ENCODE data around the gene TMEM245.

Gene TMEM245

DNA sequence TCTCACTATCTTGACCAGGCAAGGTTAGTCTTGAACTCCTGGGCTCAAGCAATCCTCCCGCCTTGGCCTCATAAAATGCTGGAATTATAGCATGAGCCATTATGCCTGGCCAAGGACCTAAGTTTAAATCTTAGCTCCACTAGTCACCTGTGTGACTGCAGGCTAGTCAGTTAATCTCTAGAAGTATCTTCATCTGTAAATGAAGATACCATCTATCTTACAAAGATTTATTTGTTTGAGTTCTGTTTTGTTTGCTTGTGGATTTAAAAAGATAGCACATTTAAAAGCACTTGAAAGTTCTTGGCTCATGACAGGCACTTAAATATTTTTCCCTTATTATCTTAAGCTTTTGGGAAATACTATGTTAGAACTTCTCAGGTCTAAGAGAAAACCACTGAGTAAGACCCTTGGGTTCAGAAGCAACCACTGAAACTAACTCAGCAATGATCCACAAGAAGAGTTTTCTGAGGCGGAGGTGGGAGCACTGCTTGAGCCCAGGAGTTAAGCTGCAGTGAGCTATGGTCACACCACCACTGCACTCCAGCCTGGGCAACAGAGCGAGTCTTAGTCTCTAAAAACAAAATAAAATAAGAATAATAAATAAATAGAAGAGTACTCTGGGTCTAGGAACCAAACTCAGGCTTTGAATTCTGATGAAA, 19.1 kb downstream of the TMEM245 start:
- DNase-seq, result no peak

DNA sequence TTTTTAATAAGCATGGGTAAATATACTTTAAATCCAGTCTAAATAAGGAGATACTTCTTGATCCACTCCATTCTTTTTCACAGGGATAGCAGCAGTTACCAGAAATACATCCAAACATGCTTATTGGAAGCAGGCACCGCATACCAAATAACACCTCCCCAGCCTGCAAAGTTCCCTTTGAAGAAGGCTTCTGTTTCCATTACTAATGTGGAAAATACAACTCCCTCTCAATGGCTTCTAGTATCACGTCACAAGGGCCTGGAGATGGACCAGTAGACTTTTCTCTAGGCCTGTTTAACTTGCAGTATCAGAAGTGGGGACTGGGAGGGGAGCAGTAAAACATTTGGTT, 20.8 kb downstream of the TMEM245 start:
- no peak for DNase-seq

DNA sequence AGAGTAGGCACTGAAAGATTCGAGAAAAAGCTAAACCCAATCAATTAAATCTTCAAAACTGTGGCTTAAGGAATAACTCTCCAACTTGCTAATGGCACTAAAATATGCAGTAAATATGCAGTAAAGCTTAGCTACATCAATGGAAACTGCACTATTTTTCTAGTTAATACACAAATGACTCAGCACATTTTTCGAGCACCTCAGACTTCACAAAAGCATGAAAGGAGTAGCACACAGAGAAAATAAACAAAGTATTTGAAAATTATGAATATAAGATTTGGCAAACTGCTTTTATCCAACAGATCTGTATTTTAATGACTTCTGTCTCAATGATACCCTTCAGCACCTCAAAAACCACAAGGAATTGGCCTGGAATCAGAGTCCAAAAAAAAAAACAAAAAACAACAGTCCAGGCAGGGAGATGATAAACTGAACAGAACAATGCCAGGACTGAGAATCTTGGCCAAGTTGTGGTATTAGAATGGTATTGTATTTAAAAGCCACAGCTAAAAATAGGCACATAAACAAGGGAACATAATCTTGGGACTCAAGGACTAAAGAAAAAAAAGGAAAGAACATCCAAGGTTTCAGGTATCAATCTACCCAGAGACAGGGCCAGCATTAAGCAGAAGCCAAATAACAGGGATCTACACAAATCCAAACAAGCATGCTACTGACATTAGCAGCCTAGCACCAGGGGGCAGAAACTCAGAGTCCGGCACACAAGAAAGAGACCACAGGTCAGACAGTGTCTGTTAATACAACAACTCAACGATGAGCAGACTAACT, 21.4 kb downstream of the TMEM245 start:
- no peak for DNase-seq

DNA sequence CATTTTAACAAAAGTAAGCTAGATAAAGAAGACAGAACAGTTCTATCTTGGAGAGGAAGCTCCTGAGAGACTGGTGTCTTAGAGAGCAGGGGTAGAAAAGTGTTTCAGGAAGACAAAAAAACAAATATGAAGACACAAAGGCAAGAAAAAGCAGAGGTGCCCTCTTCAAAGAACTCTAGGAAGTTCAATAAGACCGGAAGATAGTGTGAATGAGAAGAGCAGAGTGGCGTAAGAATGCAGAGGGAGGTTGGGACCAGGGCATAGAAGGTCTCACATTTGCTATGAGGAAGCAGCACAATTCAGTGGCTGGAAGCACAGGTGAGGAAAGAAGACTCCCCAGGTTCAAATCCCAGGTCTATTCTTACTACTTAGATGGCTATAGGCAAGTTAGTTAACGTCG, 22.6 kb downstream of the TMEM245 start:
- no peak for DNase-seq

DNA sequence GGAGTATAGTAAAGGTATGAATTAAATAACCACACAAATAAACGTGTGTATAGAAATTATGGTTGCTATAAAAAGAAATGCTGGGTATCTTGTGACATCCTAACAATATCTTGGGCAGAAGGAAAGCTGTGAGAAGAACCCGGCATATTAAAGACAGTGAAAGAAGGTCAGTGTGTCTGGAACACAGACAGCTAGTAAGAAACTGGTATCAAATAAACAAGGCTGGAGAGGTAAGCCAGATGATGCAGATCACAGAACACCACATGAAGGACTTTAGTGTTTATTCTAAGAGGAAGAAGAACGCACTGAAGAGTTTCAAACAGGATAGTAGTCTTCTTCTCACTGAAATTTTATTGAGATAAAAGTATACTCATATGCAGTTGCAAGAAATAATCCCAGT, 24.4 kb downstream of the TMEM245 start:
- no peak for DNase-seq

DNA sequence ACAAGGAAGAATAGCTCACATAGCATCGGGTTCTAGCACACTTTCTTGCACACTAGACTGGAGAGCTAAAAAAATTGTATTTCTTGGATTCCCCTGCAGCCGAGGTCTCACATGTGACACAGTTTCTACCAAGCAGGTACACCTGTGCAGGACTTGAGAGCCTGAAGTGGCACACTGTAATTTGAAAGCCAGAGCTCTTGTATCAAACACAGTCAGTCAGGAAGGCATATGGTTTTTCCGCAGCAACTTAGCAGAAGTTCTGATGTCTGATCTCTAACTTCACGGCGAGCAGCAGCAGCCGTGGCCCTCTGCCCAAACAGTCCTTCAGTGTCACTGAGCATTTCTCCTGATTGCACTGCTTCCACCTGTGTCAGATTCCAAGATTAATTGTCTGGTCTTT, 25.5 kb downstream of the TMEM245 start:
- no peak for DNase-seq

DNA sequence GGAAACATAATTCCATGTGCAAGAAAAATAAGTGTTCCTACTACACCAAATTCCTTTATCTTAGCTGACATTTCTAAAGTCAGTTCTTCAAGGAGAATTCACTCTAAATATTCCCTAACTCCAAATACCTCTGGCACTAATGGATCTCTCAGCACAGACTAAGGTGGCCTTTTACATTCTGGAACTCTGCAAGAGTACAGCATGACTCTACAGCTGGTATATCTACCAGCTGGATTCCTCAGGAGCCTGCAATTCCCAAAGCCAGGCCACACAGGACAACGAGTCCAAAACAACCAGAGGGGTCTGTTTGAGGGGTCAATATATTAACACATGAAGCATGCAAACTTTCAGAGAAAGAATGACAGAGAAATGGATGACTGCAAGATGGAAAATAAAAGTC, 27.2 kb downstream of the TMEM245 start:
- DNase-seq, result no peak

DNA sequence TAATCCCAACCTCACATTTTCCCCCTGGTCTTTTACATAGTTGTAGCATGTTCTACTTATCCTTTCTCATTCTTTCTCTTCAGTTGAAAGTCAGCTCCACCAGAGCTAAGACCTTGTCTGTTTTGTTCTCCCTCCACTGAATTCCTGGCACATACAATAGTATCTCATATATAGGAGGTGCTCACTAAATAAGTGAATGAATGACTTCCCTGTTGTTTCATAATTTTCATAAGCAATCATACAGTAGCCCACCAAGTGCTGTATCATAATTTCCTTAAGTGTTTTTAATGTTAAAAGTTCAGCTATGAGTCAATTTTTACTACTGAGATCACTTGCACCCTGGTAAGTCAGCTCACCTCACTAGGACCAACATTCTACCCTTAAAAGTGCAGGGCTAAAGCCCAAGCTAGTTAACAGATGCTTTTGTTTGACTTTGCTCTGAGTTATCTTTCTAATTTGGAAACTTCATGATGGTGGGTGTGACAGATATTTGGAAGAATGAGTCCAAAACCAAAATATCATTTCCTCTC, 27.6 kb downstream of the TMEM245 start:
- DNase-seq, result no peak

DNA sequence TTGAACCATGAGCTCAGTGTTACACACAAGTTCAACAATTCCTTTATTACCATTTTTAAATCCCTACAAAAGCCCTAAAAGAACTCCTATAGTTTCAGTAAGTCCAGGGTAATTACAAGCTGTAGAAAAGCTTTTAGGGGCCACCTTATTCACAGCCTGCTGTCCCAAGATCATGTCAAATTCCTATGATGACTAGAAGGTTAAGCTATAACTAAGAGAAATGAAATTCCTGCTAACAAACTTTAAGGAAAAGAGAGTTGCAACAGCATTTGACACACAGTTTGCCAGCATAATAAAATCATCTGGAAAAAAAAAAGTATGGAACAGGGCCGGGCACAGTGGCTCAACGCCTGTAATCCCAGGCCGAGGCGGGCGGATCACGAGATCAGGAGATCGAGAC, 31.5 kb downstream of the TMEM245 start:
- no peak for DNase-seq

DNA sequence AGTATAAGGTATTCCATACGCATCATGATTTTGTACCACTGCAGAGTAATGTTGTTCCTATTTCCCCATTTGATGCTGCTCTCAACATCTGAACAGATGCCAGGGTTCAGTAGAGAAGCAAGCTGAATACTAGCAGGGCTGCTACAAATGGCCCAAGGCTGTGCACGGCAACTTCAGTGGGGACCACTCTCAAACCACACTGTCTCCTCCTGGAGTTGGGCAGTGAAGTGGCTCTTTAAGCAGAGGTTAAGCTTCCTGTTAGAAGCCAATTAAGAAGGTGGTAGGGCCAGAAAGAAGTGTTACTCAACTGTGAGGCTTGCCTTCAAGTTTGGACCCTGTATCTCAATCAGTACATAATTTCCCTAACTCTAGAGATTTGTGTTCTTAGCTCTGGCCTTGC, 32.0 kb downstream of the TMEM245 start:
- no peak for DNase-seq

DNA sequence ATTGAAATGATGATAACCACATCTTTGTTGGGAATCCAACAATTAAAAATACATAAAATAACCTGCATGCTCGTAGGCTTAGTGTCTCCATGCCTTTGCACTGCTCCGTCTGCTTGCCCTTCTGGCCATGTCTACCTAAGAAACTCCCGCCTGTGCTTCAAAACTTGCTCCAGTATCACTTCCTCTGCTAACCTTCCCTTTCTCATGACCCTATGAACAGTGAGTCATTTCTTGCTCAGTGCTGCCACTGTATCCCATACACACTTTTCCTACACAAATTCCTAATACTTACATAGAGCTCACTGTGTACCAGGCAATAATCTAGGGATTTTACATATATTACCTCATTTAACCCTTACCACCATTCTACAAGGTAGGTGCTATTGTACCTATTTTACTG, 33.5 kb downstream of the TMEM245 start:
- no peak for DNase-seq

DNA sequence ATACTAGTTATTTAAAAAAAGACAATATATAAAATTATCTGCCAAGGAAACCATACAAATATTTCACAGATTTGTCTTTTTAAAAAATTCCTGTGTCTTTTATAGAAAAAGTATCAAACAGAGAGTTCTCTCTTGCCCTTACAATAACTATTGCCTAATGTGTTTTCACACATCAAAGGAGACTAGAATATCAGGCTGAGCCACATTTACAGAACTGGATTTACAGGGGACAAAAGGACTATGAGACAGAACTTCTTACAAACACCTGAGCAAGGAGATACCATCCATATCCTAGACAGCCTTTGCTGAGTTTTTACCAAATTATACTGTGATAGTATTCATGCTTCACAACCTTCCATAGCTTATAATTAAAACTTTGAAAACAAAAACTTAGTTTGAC, 34.2 kb downstream of the TMEM245 start:
- DNase-seq, result no peak

DNA sequence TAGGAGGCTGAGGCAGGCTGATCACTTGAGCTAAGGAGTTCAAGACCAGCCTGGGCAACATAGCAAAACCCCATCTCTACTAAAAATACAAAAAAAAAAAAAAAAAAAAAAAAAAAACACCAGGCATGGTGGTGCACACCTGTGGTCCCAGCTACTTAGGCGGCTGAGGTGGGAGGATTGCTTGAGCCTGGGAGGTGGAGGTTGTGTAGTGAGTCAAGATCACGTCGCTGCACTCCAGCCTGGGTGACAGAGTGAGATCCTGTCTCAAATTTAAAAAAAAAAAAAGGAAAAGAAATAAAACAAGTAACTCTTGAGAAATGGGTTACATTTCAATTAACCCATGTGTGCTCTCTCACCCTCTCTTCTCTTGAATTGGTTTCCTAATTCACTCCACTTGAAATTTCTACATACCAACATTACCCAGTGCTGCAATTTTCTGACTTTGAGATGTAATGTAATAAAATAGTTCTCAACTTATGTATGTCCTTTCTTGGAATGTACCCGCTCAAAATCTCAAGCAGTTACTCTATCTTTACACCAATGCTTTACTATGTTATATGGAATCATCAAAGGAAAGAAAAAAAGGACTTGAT, 35.8 kb downstream of the TMEM245 start:
- no peak for DNase-seq

DNA sequence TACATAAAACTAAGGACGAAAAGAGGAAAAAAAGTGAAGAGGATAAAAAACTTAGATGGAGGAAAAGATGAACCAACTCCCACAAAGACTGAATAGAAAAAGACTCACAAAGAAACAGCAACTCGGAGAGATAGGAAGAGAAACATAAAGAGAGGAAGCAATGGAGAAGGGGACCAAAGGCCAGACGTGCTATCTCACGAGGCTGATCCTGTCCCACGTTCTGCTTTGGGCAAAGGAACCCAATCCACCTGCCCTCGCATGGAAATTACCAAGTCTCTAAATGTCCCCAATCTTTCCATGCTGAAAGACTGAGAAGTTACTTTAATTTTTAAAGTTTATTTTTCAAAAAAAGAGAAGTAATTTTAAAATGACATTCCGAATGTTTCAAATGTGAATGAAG, 36.6 kb downstream of the TMEM245 start:
- DNase-seq, result no peak

DNA sequence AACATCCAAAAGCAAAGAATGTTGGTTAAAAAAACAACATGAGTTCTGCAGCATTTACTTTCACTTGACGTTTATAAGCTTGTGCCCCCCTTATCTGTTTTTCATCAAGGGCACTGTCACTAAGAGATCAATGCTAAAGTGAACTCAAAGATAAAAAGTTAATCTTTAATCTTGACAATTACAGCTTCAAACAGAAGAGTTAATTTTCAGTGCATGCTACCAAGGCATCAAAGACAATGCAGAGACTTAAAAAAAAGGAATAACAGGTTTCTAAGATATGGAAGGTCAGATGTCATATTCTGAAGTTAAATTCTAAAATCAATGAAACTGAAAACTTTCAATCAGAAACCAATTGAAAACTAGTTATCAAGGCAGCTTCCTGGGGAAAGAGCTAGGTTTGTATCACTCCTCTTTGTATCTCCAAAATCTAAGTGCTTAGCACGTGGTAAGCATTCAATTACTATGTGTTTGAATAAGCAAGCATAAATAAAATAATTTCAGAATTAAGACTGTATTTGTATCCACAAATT, 37.6 kb downstream of the TMEM245 start:
- no peak for DNase-seq

DNA sequence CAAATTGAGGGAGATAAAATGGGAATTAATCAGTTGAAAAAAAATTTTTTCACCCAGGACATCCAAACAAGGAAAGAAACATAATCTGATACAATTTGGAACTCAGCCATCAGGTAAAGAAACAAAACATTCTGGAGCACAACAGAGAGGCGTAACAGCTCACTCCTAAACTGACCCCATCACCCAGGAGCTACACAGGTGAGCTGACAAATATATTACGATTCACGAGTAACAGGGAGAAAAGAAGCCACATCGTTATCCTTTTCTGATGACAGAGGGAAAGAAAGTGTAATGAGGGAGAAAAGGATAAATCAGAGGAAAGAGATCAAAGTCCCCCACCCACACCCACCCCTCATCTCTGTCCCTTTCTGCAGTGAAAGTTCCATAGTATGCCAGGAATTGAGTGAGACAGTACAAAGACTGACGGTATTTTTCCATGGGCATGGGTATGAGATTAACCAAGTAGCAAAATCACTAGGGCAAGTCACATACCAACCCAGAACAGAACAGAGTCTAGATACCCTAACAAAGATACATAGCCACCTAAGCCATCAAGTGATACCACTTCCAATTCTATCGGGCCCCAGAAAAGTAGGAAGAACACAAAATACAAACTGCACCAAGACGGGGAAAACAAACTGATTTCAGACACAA, 45.4 kb downstream of the TMEM245 start:
- no peak for DNase-seq

DNA sequence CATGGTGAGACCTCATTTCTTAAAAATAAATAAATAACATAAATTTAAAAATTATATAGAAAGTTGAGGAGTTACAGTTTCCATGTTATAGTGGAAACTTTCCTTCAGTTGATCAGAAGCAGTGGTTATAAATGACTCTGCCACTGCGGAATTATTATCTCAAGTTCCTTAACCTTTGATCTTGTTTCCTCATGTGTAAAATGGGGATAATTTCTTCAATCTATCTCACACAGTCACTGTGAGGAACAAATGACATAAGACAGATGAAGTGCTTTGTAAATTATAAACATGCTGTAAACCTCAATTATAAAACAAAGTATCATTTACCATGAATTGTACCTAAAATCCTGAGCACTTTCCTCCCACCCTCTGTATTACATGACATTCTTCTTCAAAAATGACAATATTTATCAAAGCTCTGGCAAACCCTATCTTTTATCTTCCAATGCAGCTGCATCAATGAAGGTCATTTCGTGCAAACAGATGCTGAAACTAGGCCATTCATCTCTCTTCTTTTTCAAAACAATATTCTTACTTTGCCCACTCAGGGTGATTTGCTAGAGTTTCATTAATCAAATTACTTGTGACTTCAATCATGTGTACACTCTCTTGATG, 46.8 kb downstream of the TMEM245 start:
- no peak for DNase-seq

DNA sequence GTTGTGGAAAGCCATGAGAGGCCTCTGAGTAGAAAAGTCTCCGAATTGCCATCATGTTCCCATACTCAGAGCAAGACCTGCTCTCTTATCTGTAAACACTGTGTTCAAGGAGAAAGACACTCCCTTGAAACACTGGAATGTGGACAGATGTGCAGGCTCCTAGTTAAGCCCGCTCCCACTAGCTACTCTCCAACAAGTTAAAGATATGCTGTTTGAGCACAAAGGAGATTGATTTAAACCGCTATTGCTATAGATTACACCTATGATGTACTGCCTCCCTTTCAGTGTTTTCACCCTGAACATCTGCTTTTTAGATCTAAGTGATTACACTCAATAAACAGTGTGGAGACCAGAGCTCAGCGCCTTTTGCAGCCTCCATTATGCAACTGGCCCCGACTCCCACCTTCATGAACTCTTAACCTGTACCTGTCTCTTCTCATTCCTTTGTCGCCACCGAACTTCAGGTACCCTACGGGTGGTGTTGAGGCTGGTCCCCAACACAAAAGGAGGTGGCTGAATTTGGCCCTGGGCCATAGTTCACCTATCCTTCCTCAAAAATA, 47.5 kb downstream of the TMEM245 start:
- DNase-seq, result no peak

DNA sequence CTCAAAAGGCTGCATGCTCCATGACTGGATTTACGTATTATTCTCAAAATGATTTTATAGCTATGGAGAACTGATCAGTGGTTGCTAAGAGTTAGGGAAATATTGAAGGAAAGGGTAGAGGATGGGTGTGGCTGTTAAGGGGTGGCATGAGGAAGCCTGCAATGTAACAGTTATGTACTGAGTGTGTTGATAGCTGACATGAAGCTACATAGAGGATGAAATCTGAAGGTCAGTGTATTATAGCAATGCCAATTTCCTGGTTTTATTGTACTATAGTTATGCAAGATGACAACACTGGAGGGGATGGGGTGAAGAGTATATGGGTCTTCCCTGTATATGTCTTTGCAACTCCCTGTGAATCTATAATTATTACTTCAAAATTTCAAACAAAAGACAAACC, 51.0 kb downstream of the TMEM245 start:
- DNase-seq, result no peak

DNA sequence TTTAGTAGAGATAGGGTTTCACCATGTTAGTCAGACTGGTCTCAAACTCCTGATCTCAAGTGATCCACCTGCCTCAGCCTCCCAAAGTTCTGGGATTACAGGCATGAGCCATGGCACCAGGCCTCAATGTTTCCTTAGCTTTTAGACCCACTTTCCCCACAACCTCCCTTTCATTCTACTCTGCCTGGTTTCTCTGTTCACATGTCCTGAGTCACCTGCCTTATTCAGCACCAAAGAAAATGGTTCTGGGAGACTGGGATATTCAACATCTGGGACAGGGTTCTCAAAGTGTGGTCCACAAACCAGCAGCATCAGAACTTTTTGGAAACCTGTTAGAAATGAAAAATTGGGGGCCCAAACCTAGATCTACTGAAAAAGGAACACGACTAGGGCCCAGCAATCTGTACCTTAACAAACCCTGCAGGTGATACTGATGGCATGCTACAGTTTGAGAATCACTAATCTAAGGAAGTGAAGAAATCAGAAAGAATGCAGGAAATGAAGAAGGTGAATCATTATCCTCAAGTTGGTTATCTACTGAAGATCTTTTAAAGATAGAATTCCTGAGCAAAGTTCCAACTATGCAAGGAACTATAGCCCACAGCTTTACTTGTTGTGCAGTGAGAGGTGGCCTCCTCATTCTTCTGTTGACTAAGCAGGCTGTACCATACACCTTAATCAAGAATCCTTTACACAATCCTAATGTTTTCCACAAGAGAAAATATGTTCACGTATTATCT, 54.6 kb downstream of the TMEM245 start:
- no peak for DNase-seq

DNA sequence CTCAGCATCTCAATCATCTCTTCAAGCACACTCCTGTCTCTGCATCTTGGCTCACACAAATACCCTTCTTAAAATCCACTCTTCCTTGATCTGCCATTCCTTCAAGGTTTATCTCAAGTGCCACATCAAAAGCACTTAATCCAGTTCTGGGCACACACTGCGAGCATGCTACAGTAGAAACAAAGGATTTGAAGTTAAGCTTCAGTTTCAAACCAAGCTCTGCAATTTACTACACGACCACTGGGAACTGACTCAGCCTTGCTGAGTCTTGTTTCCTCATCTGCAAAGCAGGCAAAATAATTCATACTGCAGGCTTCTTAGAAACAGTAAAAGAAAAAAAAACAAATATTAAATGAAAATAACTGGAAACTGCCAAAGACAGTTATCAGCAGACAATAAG, 56.0 kb downstream of the TMEM245 start:
- DNase-seq, result no peak

DNA sequence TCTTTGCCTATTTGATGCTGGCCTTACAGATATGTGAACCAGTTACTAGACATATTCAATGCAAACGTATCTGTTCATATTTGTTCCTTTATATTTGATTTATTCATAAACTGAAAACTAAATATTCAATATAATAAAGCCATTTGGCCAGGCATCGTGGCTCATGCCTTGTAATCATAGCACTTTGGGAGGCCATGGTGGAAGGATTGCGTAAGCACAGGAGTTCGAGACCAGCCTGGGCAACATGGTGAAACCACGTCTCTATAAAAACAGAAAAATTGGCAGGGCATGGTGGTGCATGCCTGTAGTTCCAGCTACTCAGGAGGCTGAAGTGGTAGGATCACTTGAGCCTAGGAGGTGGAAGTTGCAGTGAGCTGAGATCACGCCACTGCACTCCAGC, 57.2 kb downstream of the TMEM245 start:
- no peak for DNase-seq

Measured in activated gamma-delta T cell (primary cell).